Smooth muscle cell of the brain vasculature (primary cell): ENCODE results near the gene TPD52L2.
A peak's percentile ranks its signal among the peaks of the same experiment; 100 is the strongest.

ENCODE experiments used
- DNase-seq: peaks from one replicate; pipeline ENCODE4 v3.0.0-alpha.2; 2012; ENCODE audit warnings: low read depth, low spot score

The TPD52L2 gene

GRCh38 chr20:63864978-63865640, at the start of gene TPD52L2:
Gene TPD52L2, plus strand, starts transcription at chr20:63865270. Its CDS starts 96 bp downstream, at chr20:63865366.
- DNase-seq, result peak; percentile 94

- DNase-seq, result no peak
Observed at GRCh38 chr20:63815615-63816253, 49.3 kb upstream of the TPD52L2 start.

- DNase-seq, result no peak
Observed at GRCh38 chr20:63819224-63819921, 45.7 kb upstream of the TPD52L2 start.

GRCh38 chr20:63821811-63822210, 43.3 kb upstream of the TPD52L2 start:
- no peak for DNase-seq

- DNase-seq, result no peak
Observed at GRCh38 chr20:63822276-63822696, 42.8 kb upstream of the TPD52L2 start.

- no peak for DNase-seq
Observed at GRCh38 chr20:63823691-63824311, 41.3 kb upstream of the TPD52L2 start.

- DNase-seq, result no peak
Observed at GRCh38 chr20:63825331-63826118, 39.5 kb upstream of the TPD52L2 start.

GRCh38 chr20:63826753-63827152, 38.3 kb upstream of the TPD52L2 start:
- no peak for DNase-seq

- DNase-seq, result no peak
Observed at GRCh38 chr20:63828124-63828523, 36.9 kb upstream of the TPD52L2 start.

- no peak for DNase-seq
Observed at GRCh38 chr20:63828545-63828944, 36.5 kb upstream of the TPD52L2 start.

GRCh38 chr20:63828951-63829350, 36.1 kb upstream of the TPD52L2 start:
- DNase-seq, result no peak

GRCh38 chr20:63829603-63829944, 35.5 kb upstream of the TPD52L2 start:
- DNase-seq, result no peak

GRCh38 chr20:63829945-63830835, 34.9 kb upstream of the TPD52L2 start:
- no peak for DNase-seq

GRCh38 chr20:63830841-63831588, 34.1 kb upstream of the TPD52L2 start, which contains the start of gene ZBTB46:
Gene ZBTB46, minus strand, starts transcription at chr20:63831264. Its CDS starts 40,507 bp downstream, at chr20:63790757.
- no peak for DNase-seq

GRCh38 chr20:63831646-63831992, 33.5 kb upstream of the TPD52L2 start:
- no peak for DNase-seq

- DNase-seq, result no peak
Observed at GRCh38 chr20:63831993-63832686, 32.9 kb upstream of the TPD52L2 start.

GRCh38 chr20:63833776-63834490, 31.1 kb upstream of the TPD52L2 start:
- DNase-seq, result no peak

- no peak for DNase-seq
Observed at GRCh38 chr20:63834491-63834880, 30.6 kb upstream of the TPD52L2 start.
